ENCODE data around the gene CCDC138.

Gene CCDC138

DNA sequence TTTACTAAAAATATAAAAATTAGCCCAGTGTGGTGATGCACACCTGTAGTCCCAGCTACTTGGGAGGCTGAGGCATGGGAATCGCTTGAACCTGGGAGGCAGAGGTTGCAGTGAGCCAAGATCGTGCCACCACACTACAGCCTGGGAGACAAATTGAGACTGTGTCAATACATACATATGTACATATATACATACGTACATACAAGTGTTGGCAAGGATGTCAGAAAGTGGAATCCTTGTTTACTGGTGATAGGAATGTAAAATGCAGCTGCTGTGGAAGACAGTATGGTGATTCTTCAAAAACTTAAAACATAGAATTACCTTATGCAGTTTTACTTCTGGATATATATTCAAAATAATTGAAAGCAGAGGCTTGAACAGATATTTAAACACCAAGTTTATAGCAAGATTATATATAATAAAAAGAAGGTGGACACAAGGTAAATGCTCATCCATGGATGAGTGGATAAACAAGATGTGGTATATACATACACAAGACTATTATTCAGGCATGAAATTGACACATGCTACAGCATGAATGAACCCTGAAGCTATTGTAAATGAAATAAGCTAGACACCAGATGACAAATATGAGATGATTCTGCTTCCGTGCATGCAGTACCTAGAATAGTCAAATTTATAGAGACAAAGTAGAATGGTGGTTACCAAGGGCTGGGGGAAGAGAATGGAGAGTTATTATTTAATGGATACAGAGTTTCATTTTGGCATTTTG, 43.2 kb downstream of the CCDC138 start:
- no peak for DNase-seq (ENCODE audit: low read depth)
- in situ Hi-C loops (cut with HindIII; ENCODE audit: low sequenced_read_pairs): no loop called here
- no peak overlapping the region for H3K4me3 ChIP-seq (ENCODE audit: low read depth, low read length)
- TF ChIP-seq, protein P1, sequence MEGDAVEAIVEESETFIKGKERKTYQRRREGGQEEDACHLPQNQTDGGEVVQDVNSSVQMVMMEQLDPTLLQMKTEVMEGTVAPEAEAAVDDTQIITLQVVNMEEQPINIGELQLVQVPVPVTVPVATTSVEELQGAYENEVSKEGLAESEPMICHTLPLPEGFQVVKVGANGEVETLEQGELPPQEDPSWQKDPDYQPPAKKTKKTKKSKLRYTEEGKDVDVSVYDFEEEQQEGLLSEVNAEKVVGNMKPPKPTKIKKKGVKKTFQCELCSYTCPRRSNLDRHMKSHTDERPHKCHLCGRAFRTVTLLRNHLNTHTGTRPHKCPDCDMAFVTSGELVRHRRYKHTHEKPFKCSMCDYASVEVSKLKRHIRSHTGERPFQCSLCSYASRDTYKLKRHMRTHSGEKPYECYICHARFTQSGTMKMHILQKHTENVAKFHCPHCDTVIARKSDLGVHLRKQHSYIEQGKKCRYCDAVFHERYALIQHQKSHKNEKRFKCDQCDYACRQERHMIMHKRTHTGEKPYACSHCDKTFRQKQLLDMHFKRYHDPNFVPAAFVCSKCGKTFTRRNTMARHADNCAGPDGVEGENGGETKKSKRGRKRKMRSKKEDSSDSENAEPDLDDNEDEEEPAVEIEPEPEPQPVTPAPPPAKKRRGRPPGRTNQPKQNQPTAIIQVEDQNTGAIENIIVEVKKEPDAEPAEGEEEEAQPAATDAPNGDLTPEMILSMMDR (IDR thresholded peaks at IDR 0.05; ENCODE audit: low read depth, low read length, missing control alignments): no peak

DNA sequence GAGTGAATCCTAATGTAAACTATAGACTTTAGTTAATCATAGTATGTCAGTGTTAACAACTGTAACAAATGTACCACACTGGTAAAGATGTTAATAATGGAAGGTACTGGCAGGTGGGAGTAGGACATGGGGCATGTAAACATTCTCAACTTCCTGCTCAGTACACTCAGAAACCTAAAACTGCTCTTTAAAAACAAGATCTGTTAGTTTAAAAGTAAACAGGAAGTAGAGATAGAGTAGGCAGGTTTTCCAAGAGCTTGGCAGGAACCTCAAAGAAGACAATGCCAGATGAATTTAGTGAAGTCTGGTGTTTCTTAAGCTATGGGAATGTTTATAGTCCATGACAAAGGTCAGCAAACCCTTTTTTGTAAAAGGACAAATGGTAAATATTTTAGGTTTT, 46.6 kb downstream of the CCDC138 start:
- DNase-seq (ENCODE audit: low read depth): no peak
- TF ChIP-seq, protein P1 (IDR thresholded peaks at IDR 0.05; ENCODE audit: low read depth, low read length, missing control alignments): no peak
- in situ Hi-C loops (cut with HindIII; ENCODE audit: low sequenced_read_pairs): no loop called here
- H3K4me3 ChIP-seq (ENCODE audit: low read depth, low read length): no peak overlapping the region

DNA sequence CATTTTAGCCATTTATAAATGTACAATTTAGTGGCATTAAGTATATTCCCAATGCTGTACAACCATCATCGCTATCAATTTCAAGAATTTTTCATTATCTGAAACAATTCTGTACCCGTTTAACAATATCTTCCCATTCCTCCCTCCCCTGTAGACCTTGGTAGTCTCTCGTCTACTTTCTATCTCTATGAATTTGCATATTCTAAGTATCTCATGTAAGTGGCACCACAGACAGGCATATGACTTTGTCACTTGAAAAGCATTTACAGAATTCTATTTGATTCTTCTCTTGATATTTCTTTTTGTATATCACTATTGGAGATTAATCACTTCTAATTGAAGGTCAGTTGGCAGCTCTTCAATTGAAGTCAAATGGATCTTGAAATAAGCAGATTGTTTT, 48.0 kb downstream of the CCDC138 start:
- DNase-seq (ENCODE audit: low read depth): no peak
- in situ Hi-C loops (cut with HindIII; ENCODE audit: low sequenced_read_pairs): no loop called here
- H3K4me3 ChIP-seq (ENCODE audit: low read depth, low read length): no peak overlapping the region
- TF ChIP-seq, protein P1 (IDR thresholded peaks at IDR 0.05; ENCODE audit: low read depth, low read length, missing control alignments): no peak

DNA sequence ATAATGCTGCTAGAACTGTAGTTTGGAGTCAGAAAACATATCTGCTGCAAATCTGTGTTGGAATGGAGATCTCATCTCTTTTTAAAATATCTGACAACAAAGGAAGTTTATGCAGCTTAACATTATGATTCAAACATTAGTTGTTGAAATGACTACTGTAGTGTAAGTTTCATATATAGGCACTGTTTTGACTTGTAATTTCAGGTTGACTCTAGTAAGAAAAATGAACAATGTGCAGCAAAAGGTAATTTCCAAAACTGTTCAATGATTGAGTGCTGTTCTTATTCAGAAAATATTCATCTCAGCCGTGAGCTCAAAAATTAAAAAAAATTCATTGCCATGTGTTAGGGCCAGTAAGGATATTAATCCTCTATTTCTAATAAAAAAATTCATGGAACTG, 48.5 kb downstream of the CCDC138 start:
- no peak for DNase-seq (ENCODE audit: low read depth)
- no peak overlapping the region for H3K4me3 ChIP-seq (ENCODE audit: low read depth, low read length)
- in situ Hi-C loops (cut with HindIII; ENCODE audit: low sequenced_read_pairs): no loop called here
- TF ChIP-seq, protein P1 (IDR thresholded peaks at IDR 0.05; ENCODE audit: low read depth, low read length, missing control alignments): no peak

DNA sequence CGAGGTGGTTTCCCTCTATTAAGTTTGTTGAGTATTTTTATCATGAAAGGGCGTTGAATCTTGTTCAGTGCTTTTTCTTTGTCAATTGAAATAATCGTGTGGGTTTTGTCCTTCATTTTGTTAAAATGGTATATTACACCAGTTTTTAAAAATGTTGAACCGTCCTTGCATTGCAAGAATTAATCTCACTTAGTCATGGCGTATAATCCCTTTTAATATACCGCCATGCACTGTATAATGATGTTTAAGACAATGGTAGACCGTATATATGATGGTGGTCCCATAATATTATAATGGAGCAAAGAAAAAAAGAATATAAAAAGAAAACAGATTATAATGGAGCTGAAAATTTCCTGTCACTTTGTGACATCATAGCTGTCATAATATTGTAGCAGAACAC, 50.6 kb downstream of the CCDC138 start:
- no peak overlapping the region for H3K4me3 ChIP-seq (ENCODE audit: low read depth, low read length)
- no peak for DNase-seq (ENCODE audit: low read depth)
- in situ Hi-C loops (cut with HindIII; ENCODE audit: low sequenced_read_pairs): no loop called here
- TF ChIP-seq, protein P1 (IDR thresholded peaks at IDR 0.05; ENCODE audit: low read depth, low read length, missing control alignments): no peak

DNA sequence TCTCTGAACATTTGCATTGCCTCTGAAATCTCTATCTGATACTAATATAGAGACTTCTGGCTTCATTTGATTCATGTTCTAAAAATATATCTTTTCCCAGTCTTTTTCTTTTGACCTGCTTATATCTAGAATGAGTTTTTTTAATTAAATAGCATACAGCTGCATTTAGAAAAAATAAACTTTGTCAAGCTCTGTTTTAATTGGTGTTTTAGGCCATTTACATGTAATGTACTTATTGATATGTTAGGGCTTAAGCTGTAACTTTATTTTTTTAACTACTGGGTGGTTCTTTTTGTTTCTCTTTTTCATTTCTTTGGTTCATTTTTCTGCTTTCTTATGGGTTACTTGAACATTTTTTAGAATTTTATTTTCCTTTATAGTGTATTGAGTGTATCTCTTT, 54.9 kb downstream of the CCDC138 start:
- in situ Hi-C loops (cut with HindIII; ENCODE audit: low sequenced_read_pairs): no loop called here
- no peak overlapping the region for H3K4me3 ChIP-seq (ENCODE audit: low read depth, low read length)
- DNase-seq (ENCODE audit: low read depth): no peak
- TF ChIP-seq, protein P1 (IDR thresholded peaks at IDR 0.05; ENCODE audit: low read depth, low read length, missing control alignments): no peak

Data from astrocyte of the cerebellum (primary cell).